Embryonic facial prominence (tissue), 1 donor: Measurements from ENCODE around the gene RPS18.
A peak's percentile ranks its signal among the peaks of the same experiment; 100 is the strongest.

Experiments
- DNase-seq: peaks from one replicate; pipeline ENCODE4 v3.0.0-alpha.2; 2016; ENCODE audit errors: extremely low spot score

RPS18 gene

GRCh38 chr6:33289784-33290315 is 18.0 kb downstream of the RPS18 start:
- no peak for DNase-seq

GRCh38 chr6:33290459-33290858 is 18.6 kb downstream of the RPS18 start:
- DNase-seq = peak; percentile 3

- no peak for DNase-seq
Observed at GRCh38 chr6:33292996-33293682, 21.3 kb downstream of the RPS18 start.

GRCh38 chr6:33294086-33294823 is 22.4 kb downstream of the RPS18 start:
- DNase-seq = peak; percentile 3

GRCh38 chr6:33295621-33296369 is 23.9 kb downstream of the RPS18 start:
- peak; percentile 5 for DNase-seq

GRCh38 chr6:33296797-33297405 is 25.0 kb downstream of the RPS18 start:
- no peak for DNase-seq

GRCh38 chr6:33297406-33297955 is 25.6 kb downstream of the RPS18 start:
- peak; percentile 27 for DNase-seq

GRCh38 chr6:33297956-33298772 is 26.3 kb downstream of the RPS18 start:
- peak; percentile 61 for DNase-seq

- DNase-seq = peak; percentile 36
Observed at GRCh38 chr6:33298773-33299236, 26.9 kb downstream of the RPS18 start, which contains the start of gene RGL2. Gene RGL2, minus strand, starts transcription at chr6:33298942. Its CDS starts 332 bp downstream, at chr6:33298610.

- DNase-seq = peak; percentile 85
Observed at GRCh38 chr6:33299237-33299944, 27.5 kb downstream of the RPS18 start.

- no peak for DNase-seq
Observed at GRCh38 chr6:33301877-33302276, 30.0 kb downstream of the RPS18 start.

- no peak for DNase-seq
Observed at GRCh38 chr6:33304216-33304615, 32.3 kb downstream of the RPS18 start.

- DNase-seq = no peak
Observed at GRCh38 chr6:33305052-33305451, 33.2 kb downstream of the RPS18 start.

- DNase-seq = no peak
Observed at GRCh38 chr6:33306356-33306755, 34.5 kb downstream of the RPS18 start.

- DNase-seq = no peak
Observed at GRCh38 chr6:33312361-33313104, 40.7 kb downstream of the RPS18 start.

GRCh38 chr6:33313105-33313708 is 41.3 kb downstream of the RPS18 start:
- DNase-seq = no peak

- DNase-seq = no peak
Observed at GRCh38 chr6:33313709-33314514, 42.0 kb downstream of the RPS18 start, which contains the start of gene TAPBP. Gene TAPBP, minus strand, starts transcription at chr6:33314078. Its CDS starts 37 bp downstream, at chr6:33314041.

GRCh38 chr6:33314515-33314942 is 42.7 kb downstream of the RPS18 start:
- no peak for DNase-seq
